ENCODE data around the gene SH3GL3.

SH3GL3 gene

GRCh38 chr15:83571820-83572707 lies 124.9 kb downstream of the SH3GL3 start:
- DNase-seq: no peak

- DNase-seq: no peak
These were observed 127.2 kb downstream of the SH3GL3 start for GRCh38 chr15:83574345-83574744.

- DNase-seq: no peak
These were observed 131.6 kb downstream of the SH3GL3 start for GRCh38 chr15:83578691-83579090.

GRCh38 chr15:83581381-83581780 lies 134.2 kb downstream of the SH3GL3 start:
- no peak for DNase-seq

- DNase-seq: no peak
These were observed 135.2 kb downstream of the SH3GL3 start for GRCh38 chr15:83582381-83582780.

- no peak for DNase-seq
These were observed 138.6 kb downstream of the SH3GL3 start for GRCh38 chr15:83585601-83586335.

GRCh38 chr15:83587091-83587490 lies 139.9 kb downstream of the SH3GL3 start:
- DNase-seq: no peak

- no peak for DNase-seq
These were observed 141.3 kb downstream of the SH3GL3 start for GRCh38 chr15:83588441-83588840.

- DNase-seq: no peak
These were observed 145.4 kb downstream of the SH3GL3 start for GRCh38 chr15:83592370-83593040.

- no peak for DNase-seq
These were observed 148.1 kb downstream of the SH3GL3 start for GRCh38 chr15:83595191-83595590.

GRCh38 chr15:83598031-83598430 lies 150.9 kb downstream of the SH3GL3 start:
- DNase-seq: peak; percentile 0

GRCh38 chr15:83602021-83602420 lies 154.9 kb downstream of the SH3GL3 start:
- no peak for DNase-seq

- DNase-seq: no peak
These were observed 157.4 kb downstream of the SH3GL3 start for GRCh38 chr15:83604549-83604948.

GRCh38 chr15:83605111-83605945 lies 158.2 kb downstream of the SH3GL3 start:
- DNase-seq: no peak

GRCh38 chr15:83610132-83610531 lies 163.0 kb downstream of the SH3GL3 start:
- no peak for DNase-seq

- no peak for DNase-seq
These were observed 164.0 kb downstream of the SH3GL3 start for GRCh38 chr15:83610901-83611685.

- DNase-seq: no peak
These were observed 165.1 kb downstream of the SH3GL3 start for GRCh38 chr15:83612226-83612625.

- no peak for DNase-seq
These were observed 165.9 kb downstream of the SH3GL3 start for GRCh38 chr15:83612898-83613635.

GRCh38 chr15:83613714-83614113 lies 166.6 kb downstream of the SH3GL3 start:
- DNase-seq: peak; percentile 1

- DNase-seq: no peak
These were observed 169.7 kb downstream of the SH3GL3 start for GRCh38 chr15:83616840-83617239.

Data from NCI-H2029 treated with DMSO at 0.1 percent for 48 hours (cell line).